Measurements from ENCODE around the gene ZFP64. TPM values are rescaled to one million over a fixed set of nuclear protein-coding genes. Genes with fewer than 3 reads are reported as not detected.

ZFP64 gene
- total RNA-seq, 1 experiment from 2014 or later: 16.0 TPM

DNA sequence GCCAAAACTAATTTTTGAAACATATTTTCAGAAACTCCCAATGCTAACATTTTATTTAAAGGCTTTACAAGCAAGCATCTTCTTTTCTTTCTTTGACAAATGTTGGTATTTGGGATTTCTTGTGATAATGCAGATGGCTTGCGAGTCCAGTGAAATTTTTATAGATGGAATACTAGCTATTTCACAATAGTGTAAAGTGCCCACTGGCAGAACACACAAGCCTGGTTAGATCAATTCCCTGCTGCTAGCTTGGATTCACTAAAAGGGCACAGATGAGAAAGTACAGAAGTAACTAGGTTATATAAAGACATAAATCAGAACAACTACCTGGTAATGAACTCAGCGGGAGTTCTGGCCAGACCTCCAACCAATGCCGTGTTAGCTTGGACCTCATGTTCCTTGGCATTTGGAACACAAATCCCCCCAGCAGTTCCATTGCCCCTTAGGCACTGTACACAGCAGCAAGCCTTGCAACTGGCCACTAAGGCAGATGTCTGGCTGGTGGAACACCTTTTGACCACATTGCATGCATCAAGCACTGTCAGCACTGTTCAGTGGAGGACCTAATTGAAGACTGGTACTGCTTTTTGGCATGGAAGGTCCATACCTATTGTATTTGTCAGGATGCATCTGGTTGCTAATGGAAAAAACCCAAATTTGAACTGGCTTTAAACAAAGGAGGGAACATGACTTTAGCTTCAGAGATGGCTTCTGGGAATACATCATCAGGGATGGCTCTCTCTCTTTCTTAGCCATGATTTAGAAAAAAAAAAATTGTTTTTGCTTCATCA lies 15.6 kb upstream of the ZFP64 start:
- Histone ChIP-seq H2AFZ (ENCODE audit: low read depth, low read length, poor library complexity, severe bottlenecking) (no peak overlapping the region), H3K9me3 (ENCODE audit: control insufficient read depth in 1 of 2, insufficient read depth in 1 of 2, low read depth in 1 of 2, low read length in 2 of 2) (no peaks in the 10 kb centered on the region), H3K27ac (ENCODE audit: low read depth, low read length) (no peak overlapping the region), H4K20me1 (ENCODE audit: insufficient read depth) (no peaks in the 10 kb centered on the region), H3K4me3 (replicated peaks in 1 of 2; ENCODE audit: low read depth in 1 of 2, low read length in 2 of 2) (no peak overlapping the region), H3K9me2 (ENCODE audit: insufficient read depth) (no peaks in the 10 kb centered on the region), H3K4me2 (ENCODE audit: low read length) (no peak overlapping the region), H3K9ac (ENCODE audit: low read length) (no peak overlapping the region), H3K36me3 (ENCODE audit: control insufficient read depth in 1 of 2, insufficient read depth in 2 of 2, low read length in 2 of 2) (no peaks in the 10 kb centered on the region), H3K4me1 (ENCODE audit: control insufficient read depth in 1 of 2, insufficient read depth in 2 of 2, low read length in 2 of 2) (no peaks in the 10 kb centered on the region), H3K27me3 (ENCODE audit: insufficient read depth, low read length) (no peaks in the 10 kb centered on the region), H3K79me2 (ENCODE audit: insufficient read depth, low read length) (no peaks in the 10 kb centered on the region)
- no TSS peak for BruUV-seq (replicated peaks)
- TF ChIP-seq, protein P1, sequence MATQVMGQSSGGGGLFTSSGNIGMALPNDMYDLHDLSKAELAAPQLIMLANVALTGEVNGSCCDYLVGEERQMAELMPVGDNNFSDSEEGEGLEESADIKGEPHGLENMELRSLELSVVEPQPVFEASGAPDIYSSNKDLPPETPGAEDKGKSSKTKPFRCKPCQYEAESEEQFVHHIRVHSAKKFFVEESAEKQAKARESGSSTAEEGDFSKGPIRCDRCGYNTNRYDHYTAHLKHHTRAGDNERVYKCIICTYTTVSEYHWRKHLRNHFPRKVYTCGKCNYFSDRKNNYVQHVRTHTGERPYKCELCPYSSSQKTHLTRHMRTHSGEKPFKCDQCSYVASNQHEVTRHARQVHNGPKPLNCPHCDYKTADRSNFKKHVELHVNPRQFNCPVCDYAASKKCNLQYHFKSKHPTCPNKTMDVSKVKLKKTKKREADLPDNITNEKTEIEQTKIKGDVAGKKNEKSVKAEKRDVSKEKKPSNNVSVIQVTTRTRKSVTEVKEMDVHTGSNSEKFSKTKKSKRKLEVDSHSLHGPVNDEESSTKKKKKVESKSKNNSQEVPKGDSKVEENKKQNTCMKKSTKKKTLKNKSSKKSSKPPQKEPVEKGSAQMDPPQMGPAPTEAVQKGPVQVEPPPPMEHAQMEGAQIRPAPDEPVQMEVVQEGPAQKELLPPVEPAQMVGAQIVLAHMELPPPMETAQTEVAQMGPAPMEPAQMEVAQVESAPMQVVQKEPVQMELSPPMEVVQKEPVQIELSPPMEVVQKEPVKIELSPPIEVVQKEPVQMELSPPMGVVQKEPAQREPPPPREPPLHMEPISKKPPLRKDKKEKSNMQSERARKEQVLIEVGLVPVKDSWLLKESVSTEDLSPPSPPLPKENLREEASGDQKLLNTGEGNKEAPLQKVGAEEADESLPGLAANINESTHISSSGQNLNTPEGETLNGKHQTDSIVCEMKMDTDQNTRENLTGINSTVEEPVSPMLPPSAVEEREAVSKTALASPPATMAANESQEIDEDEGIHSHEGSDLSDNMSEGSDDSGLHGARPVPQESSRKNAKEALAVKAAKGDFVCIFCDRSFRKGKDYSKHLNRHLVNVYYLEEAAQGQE (IDR thresholded peaks at IDR 0.05; ENCODE audit: low read depth): no peak
- TF ChIP-seq POLR2A (IDR thresholded peaks at IDR 0.05; ENCODE audit: borderline replicate concordance, extremely low read depth, insufficient read depth, insufficient read length) (no peak), SIN3A (IDR thresholded peaks at IDR 0.05; ENCODE audit: low read depth) (no peak), FOSL1 (IDR thresholded peaks at IDR 0.05; ENCODE audit: low read depth) (no peak), CBX3 (IDR thresholded peaks at IDR 0.05; ENCODE audit: low read depth) (no peak), SP1 (IDR thresholded peaks at IDR 0.05; ENCODE audit: low read depth) (no peak), RAD21 (IDR thresholded peaks at IDR 0.05; ENCODE audit: low read depth) (no peak), ZFX (IDR thresholded peaks at IDR 0.05) (no peak), YY1 (IDR thresholded peaks at IDR 0.05; ENCODE audit: extremely low read depth, insufficient replicate concordance, low read depth, low read length) (no peak), ELF1 (IDR thresholded peaks at IDR 0.05; ENCODE audit: borderline replicate concordance, low read depth) (no peak), EGR1 (IDR thresholded peaks at IDR 0.05; ENCODE audit: low read depth) (no peak), EZH2 (IDR thresholded peaks at IDR 0.05) (no peak), CTCF (IDR thresholded peaks at IDR 0.05 in 2 of 3, conservative IDR thresholded peaks at IDR 0.05 in 1 of 3; ENCODE audit: borderline replicate concordance in 1 of 3, insufficient read depth in 1 of 3, low read depth in 2 of 3, low read length in 2 of 3) (no peak)
- ChIA-PET RAD21 (ENCODE audit: low non-redundant PET in 1 of 2, low total read pairs in 2 of 2, uncharacterized antibody in 2 of 2, unreplicated experiment in 2 of 2) (no interaction called here), CTCF (no interaction called here), POLR2A (no interaction called here)
- DNase-seq (ENCODE audit: low read depth, low spot score) (no peak), ATAC-seq (no peak)
- intact Hi-C loops (cut with micrococcal nuclease): no loop called here

Measured in HCT116 (cell line).